SKM-1 (cell line): ENCODE measurements around the gene PXDN.
"Not testable (repeated sequence)": the region's sequence is repeated elsewhere in the genome, so short reads cannot be mapped to it uniquely, and the experiment has no call there.

Experiments used
- DNase-seq: peaks from one replicate; lab custom pipeline; 2025; ENCODE audit not compliant: unreplicated experiment; lab: John Stamatoyannopoulos, UW

The PXDN gene

DNA sequence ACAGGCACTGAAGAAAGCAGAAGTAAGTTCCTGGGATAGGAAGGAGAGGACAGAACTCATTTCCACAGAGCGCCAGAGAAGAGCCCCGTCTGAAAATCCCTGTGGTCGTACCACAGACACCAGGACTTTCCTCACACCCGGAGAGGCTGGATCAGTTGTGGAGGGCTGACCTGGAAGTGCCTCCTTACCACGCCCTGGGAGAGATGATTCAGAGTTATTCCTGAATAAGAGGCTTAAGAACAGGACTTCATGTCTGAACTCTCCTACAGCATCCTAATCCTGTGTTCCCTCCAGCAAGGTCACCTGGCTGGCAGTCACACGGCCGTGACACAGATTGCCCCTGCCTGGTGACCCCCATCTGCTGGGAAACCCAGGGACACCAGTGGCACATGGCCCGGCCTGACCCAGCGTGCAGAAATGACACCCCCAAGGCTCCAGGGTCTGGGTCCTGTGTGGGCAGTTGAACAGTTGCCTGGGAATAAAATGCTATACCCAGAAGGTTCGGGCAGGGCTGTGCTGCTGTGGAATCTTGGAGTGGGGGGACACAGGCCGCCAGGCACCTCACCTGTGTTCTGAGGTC, 105.9 kb downstream of the PXDN start:
- DNase-seq = no peak

- no peak for DNase-seq
These were observed 107.4 kb downstream of the PXDN start for GRCh38 chr2:1636791-1637415.

DNA sequence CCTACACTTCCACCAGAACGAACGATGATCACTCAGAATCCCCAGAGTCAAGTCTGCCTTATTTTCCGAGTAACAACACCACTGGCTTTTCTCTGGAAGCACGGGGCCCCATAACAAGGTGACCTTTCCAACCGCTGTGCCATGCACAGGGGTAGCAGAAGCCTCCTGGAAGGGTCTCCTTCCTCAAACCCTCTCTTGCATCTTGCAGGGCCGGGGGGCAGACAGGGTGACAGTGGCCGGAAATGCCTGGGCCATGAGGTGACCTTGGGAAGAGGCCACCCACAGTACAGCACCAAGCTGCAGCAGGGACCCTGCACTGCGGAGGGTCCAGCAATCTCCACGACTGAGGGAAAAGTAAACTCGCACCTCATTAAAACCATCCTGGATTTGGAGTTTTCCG, 108.5 kb downstream of the PXDN start:
- no peak for DNase-seq

- no peak for DNase-seq
These were observed 109.5 kb downstream of the PXDN start for GRCh38 chr2:1634681-1635341.

GRCh38 chr2:1633936-1634587, 110.3 kb downstream of the PXDN start:
- no peak for DNase-seq

DNA sequence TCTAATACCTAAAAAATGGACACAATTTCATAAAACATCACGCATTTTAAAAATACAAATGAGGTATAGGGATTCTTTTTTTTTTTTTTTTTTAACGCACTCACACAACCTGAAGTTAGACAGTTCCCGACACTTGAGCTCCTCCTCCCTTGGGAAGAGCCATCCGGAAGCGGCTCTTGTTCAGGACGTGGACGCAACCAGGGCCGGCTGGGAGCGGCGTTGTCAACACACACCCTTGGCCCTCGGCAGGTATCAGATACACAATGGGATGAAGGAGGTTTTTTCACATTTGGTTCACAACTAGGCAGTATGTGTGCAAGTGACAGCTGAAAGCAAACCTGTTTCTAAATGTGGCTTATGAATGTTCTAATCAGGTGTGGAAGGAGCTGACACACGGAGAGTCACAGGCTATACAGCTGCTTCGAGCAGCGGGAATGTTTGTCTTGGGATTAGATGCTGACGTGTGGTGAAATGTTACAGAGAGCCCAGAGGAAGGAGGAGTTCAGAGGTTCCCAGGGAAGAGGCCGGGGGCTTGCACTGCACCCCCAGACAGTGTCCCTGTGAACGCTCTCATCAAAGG, 111.1 kb downstream of the PXDN start:
- no peak for DNase-seq

DNA sequence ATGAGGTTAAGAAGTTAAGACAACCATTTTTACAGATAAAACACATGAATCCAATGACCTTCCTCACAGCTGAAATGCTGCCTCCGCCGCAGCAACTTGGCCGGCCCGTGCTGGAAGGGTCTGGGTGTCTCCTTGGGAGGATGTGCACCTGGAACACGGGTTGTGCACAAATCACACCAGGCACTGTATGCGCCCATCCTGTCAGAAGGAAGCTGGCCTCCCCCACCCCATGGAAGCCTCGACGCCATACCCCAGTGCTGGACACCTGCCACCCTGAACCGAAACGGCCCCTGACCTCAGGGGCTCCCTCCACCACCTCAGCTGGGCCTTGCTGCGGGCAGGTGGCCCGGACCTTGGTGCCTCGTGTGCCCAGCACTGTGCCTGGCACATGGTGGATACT, 111.8 kb downstream of the PXDN start:
- no peak for DNase-seq

GRCh38 chr2:1632002-1632348, 112.3 kb downstream of the PXDN start:
- no peak for DNase-seq

DNA sequence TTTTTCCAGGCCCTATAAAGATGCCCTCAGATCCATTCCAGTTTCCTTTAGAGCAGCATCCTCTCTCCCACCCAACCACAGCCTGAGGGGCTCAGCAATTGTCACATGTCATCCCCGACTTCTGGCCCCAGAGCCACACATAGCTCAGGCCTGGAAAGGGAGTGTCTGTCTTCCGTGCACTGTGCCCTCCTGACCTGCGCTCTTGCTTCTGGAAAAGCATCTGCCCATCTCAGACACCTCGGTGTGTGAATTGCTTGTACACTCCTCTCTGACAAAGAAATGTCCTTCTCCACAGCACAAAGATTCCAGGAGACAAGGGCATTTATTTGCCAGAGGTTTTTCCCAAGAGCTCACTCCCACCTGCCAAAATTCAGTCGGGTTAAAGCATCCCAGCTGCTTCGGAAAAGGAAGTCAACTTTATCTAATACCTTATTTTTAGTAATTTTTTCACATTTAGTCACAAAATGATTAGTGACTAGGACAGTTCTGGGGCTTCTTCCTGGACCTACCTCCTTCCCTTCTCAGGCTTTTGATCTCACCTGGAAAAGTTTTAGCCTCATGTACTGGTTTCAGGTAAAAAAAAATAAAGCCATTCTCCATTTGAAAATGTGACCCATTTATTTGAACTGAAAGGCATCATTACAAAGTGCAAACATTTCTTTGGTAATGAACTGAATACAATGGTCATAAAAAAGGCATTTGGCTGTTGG, 112.9 kb downstream of the PXDN start:
- no peak for DNase-seq

GRCh38 chr2:1628893-1629292, 115.4 kb downstream of the PXDN start:
- DNase-seq = no peak

GRCh38 chr2:1627628-1628381, 116.5 kb downstream of the PXDN start:
- no peak for DNase-seq

DNA sequence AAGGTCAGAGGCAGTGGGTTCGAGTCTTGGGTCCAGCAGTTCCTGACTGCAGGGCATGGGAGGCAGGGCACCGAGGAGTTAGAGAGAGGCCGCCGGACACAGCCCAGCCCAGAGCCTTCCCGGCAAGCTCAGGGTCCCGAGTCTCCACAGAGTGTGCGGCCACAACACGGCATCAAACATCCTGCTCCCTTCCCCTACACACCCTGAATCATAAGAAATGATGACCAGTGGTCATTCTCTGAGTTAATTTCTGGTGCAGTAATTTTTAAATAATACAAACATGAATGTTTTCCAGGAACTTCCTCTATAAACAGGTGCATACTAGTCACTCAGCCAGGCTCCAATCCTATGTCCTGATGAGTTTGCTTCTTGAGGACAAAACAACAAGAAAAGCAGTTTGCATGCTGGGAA, 118.0 kb downstream of the PXDN start:
- DNase-seq = no peak

DNA sequence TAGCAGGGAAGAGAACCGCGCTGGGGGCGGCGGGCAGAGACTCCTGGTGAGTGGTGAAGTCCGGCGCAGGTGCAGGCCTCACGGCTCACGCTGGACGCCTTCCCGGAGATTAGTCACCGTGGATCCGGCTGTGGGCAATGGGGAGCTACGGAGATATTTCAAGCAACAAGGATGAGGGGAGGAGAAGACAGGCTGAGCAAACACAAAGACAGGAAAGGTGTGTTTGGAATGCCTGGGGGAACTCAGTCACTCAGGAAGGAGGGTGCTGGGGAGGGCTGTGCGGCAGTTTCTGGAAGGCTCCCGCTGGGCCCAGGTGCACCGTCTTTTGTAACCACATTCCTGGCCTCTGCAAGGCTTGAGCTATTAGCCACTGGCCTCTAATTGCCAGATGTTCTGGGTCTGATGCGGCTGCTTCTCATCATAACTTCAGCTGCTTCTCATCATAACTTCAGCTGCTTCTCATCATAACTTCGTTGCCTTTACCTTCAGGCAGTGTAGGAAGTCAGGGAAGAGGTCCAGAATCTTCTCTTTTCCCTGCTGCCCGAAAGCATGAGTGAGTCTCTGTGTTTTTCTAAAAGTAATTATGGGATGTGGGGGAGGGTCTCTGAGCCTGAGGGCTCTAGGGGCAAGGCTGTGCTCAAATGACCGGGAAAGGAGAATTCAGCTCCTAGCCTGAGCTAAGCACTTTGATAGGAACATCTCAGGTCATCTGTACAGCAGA, 118.9 kb downstream of the PXDN start:
- no peak for DNase-seq

GRCh38 chr2:1623906-1624445, 120.3 kb downstream of the PXDN start:
- DNase-seq = no peak

DNA sequence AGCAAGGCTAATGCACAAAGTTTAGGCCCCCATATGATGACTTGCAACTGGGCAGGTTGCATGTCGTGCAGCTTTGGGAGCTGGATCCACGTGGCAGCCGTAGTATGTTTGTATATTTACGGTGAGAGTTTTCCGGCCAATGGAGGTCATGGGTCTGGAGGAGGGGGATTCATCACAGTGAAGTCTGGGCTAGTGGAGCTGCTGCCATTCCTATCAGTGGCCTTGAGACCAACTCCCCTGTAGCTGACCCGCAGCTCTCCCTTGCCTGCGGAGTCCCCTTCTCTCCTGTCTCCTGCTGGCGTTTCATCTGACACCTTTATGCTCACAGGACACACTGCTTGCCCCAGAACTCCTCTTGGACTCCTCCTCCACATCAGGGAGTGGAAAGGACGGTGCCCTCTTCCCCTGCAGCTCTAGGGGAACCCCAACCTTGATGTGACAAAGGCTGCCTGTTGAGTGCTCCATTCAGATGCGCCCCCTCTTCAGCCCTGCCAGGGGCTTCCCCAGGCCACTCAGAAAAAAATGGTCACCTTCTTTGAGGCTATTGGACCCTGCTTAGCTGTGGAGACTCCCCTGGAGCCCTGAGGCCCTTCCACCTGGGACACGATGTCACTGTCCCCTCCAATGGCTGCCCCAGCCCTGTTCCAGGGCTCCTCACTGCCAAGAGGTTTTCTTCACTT, 121.7 kb downstream of the PXDN start:
- DNase-seq = no peak

GRCh38 chr2:1621976-1622375, 122.3 kb downstream of the PXDN start:
- not testable (repeated sequence) for DNase-seq

DNA sequence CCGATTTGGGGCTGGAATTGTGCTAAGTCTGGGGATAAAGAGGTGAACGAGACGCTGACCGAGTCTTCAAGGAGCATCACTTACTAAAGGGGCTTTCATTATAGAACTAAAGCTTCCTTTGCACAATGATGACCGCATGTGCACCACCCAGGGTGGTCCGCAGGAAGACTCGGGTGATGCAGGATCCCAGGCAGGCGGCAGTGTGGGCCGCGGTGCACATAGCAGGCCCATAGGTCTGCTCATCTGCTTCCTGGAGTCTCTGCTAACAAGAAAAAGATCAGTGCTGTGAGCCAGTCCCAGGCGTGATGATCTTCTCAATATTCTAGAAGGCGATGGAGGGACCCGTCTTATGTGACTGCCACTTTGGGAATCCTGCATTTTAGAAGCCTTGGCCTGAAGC, 122.8 kb downstream of the PXDN start:
- no peak for DNase-seq

DNA sequence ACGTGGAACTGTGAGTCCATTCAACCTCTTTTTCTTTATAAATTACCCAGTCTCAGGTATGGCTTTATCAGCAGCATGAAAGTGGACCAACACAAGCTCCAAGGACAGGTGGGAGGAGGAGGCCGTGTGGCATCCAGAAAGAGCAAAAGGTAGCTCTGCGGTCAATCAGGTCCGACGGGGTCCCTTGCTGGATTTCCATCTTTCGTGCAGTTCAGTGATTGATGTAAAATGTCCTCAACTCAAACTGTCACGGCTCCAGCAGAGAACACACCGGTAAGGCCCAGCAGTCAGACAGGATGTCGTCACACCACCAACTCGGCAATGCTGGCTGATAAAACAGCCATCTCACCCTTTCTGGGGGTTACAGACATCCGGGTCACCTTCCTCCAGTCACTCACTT, 123.3 kb downstream of the PXDN start:
- no peak for DNase-seq

- no peak for DNase-seq
These were observed 124.2 kb downstream of the PXDN start for GRCh38 chr2:1620081-1620480.
